ENCODE measurements around the gene ST8SIA6.
A peak's percentile ranks its signal among the peaks of the same experiment; 100 is the strongest.

ST8SIA6 gene

GRCh38 chr10:17386021-17386420 is 68.4 kb downstream of the ST8SIA6 start:
- no peak for DNase-seq (ENCODE audit: low read depth in 2 of 2)

GRCh38 chr10:17385066-17385465 is 69.3 kb downstream of the ST8SIA6 start:
- no peak for DNase-seq (ENCODE audit: low read depth in 2 of 2)

GRCh38 chr10:17383801-17384555 is 70.4 kb downstream of the ST8SIA6 start:
- no peak for DNase-seq (ENCODE audit: low read depth in 2 of 2)

GRCh38 chr10:17381502-17382142 is 72.8 kb downstream of the ST8SIA6 start:
- DNase-seq (ENCODE audit: low read depth in 2 of 2): no peak

GRCh38 chr10:17380888-17381287 is 73.5 kb downstream of the ST8SIA6 start:
- no peak for DNase-seq (ENCODE audit: low read depth in 2 of 2)

- DNase-seq (ENCODE audit: low read depth in 2 of 2): no peak
Observed at GRCh38 chr10:17380016-17380415, 74.4 kb downstream of the ST8SIA6 start.

- no peak for DNase-seq (ENCODE audit: low read depth in 2 of 2)
Observed at GRCh38 chr10:17379151-17379690, 75.2 kb downstream of the ST8SIA6 start.

GRCh38 chr10:17375936-17376584 is 78.3 kb downstream of the ST8SIA6 start:
- peak; percentile 15 to 46 for DNase-seq (ENCODE audit: low read depth in 2 of 2)

GRCh38 chr10:17368708-17369272 is 85.6 kb downstream of the ST8SIA6 start:
- no peak for DNase-seq (ENCODE audit: low read depth in 2 of 2)

- DNase-seq (ENCODE audit: low read depth in 2 of 2): no peak
Observed at GRCh38 chr10:17366705-17367104, 87.7 kb downstream of the ST8SIA6 start.

- DNase-seq (ENCODE audit: low read depth in 2 of 2): no peak
Observed at GRCh38 chr10:17365402-17365801, 89.0 kb downstream of the ST8SIA6 start.

- DNase-seq (ENCODE audit: low read depth in 2 of 2): no peak
Observed at GRCh38 chr10:17358461-17358860, 95.9 kb downstream of the ST8SIA6 start.

- no peak for DNase-seq (ENCODE audit: low read depth in 2 of 2)
Observed at GRCh38 chr10:17357781-17358180, 96.6 kb downstream of the ST8SIA6 start.

- DNase-seq (ENCODE audit: low read depth in 2 of 2): no peak
Observed at GRCh38 chr10:17356820-17357219, 97.6 kb downstream of the ST8SIA6 start.

- DNase-seq (ENCODE audit: low read depth in 2 of 2): no peak
Observed at GRCh38 chr10:17354781-17355180, 99.6 kb downstream of the ST8SIA6 start.

GRCh38 chr10:17353568-17354300 is 100.7 kb downstream of the ST8SIA6 start:
- DNase-seq (ENCODE audit: low read depth in 2 of 2): no peak

GRCh38 chr10:17352583-17352982 is 101.8 kb downstream of the ST8SIA6 start:
- no peak for DNase-seq (ENCODE audit: low read depth in 2 of 2)

- no peak for DNase-seq (ENCODE audit: low read depth in 2 of 2)
Observed at GRCh38 chr10:17351506-17351905, 102.9 kb downstream of the ST8SIA6 start.

GRCh38 chr10:17349717-17350116 is 104.7 kb downstream of the ST8SIA6 start:
- no peak for DNase-seq (ENCODE audit: low read depth in 2 of 2)

- DNase-seq (ENCODE audit: low read depth in 2 of 2): no peak
Observed at GRCh38 chr10:17348501-17349349, 105.7 kb downstream of the ST8SIA6 start.
